Panc1 (cell line): ENCODE results near the gene UBE2G1.

ENCODE experiments used
- POLR2AphosphoS5 ChIP-seq: IDR thresholded peaks from 2 replicates; pipeline ENCODE4 v1.6.1; 2012; ENCODE audit warnings: mild to moderate bottlenecking, low read depth, low read length, moderate library complexity
- REST ChIP-seq, 2 experiments: IDR thresholded peaks; 2 replicates each; pipeline ENCODE4 v1.6.1; 2011 to 2012; ENCODE audit warnings: low read depth in 2 of 2, control low read depth in 1 of 2, low read length in 1 of 2, mild to moderate bottlenecking in 1 of 2, moderate library complexity in 1 of 2; ENCODE audit not compliant: insufficient read depth in 1 of 2
- SIN3A ChIP-seq: IDR thresholded peaks from 2 replicates; pipeline ENCODE4 v1.6.1; 2012; ENCODE audit warnings: low read depth, mild to moderate bottlenecking, low read length, moderate library complexity, borderline replicate concordance; ENCODE audit not compliant: insufficient read depth
- TCF7L2 ChIP-seq: IDR thresholded peaks from 2 replicates; pipeline ENCODE4 v1.6.1; 2011; ENCODE audit warnings: mild to moderate bottlenecking, low read depth, low read length, inconsistent platforms
- TF ChIP-seq, protein P1 (sequence below): fragments of 450-650 bp; IDR thresholded peaks from 2 replicates; pipeline ENCODE4 v1.5.1; 2017; ENCODE audit warnings: mild to moderate bottlenecking

GRCh38 chr17:4314179-4314578 is 52.3 kb downstream of the UBE2G1 start:
- TF ChIP-seq, protein P1, sequence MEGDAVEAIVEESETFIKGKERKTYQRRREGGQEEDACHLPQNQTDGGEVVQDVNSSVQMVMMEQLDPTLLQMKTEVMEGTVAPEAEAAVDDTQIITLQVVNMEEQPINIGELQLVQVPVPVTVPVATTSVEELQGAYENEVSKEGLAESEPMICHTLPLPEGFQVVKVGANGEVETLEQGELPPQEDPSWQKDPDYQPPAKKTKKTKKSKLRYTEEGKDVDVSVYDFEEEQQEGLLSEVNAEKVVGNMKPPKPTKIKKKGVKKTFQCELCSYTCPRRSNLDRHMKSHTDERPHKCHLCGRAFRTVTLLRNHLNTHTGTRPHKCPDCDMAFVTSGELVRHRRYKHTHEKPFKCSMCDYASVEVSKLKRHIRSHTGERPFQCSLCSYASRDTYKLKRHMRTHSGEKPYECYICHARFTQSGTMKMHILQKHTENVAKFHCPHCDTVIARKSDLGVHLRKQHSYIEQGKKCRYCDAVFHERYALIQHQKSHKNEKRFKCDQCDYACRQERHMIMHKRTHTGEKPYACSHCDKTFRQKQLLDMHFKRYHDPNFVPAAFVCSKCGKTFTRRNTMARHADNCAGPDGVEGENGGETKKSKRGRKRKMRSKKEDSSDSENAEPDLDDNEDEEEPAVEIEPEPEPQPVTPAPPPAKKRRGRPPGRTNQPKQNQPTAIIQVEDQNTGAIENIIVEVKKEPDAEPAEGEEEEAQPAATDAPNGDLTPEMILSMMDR: no peak
- no peak for TF ChIP-seq REST (IDR thresholded peaks at IDR 0.05; ENCODE audit: insufficient read depth in 1 of 2, low read depth in 2 of 2, low read length in 1 of 2)
- TF ChIP-seq POLR2AphosphoS5: no peak
- TF ChIP-seq TCF7L2: no peak
- TF ChIP-seq SIN3A: no peak
